ENCODE results near the gene WDR45B. TPM values are rescaled to one million over a fixed set of nuclear protein-coding genes. Genes with fewer than 3 reads are reported as not detected.

The WDR45B gene
- total RNA-seq, 1 donor from 2014 or later, result 74.1 TPM

- Mint-ChIP-seq H3K9me3 (ENCODE audit: unreplicated experiment) (no peaks in the 10 kb centered on the region), H3K4me3 (ENCODE audit: unreplicated experiment) (peak overlapping the region; percentile 3), H3K27me3 (ENCODE audit: unreplicated experiment) (peaks cover 5% of the 10 kb centered on the region), H3K36me3 (ENCODE audit: low read depth, unreplicated experiment) (peaks cover 7% of the 10 kb centered on the region), H3K4me1 (ENCODE audit: unreplicated experiment) (peaks cover 5% of the 10 kb centered on the region), H3K27ac (ENCODE audit: unreplicated experiment) (no peak overlapping the region)
- TF ChIP-seq CTCF (IDR thresholded peaks at IDR 0.05; ENCODE audit: unreplicated experiment), result no peak
- no peak for DNase-seq (ENCODE audit: low spot score)
These were observed 10.7 kb upstream of the WDR45B start for GRCh38 chr17:82658796-82659452.

DNA sequence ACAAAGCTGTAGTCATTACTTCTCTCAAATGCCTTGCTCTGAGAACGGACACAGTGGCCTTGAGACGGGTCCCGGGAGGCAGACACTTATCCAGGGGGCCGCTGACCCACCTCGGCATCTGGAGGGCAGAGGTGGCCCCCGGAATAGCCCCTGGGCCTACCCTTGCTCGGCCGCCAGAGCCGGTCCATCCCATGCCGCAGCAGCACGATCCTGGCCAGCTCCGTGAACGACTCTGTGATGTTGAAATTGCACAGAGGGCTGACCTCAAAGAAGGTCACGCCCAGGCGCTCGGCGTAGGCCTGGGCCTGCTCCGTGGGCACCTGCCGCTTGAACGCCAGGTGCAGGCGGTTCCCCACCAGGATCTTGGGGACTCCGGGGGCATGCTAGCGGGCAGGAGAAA, 10.1 kb upstream of the WDR45B start:
- Mint-ChIP-seq H3K27ac (ENCODE audit: unreplicated experiment) (no peak overlapping the region), H3K27me3 (ENCODE audit: unreplicated experiment) (peaks cover 5% of the 10 kb centered on the region), H3K4me1 (ENCODE audit: unreplicated experiment) (peaks cover 5% of the 10 kb centered on the region), H3K9me3 (ENCODE audit: unreplicated experiment) (no peaks in the 10 kb centered on the region), H3K36me3 (ENCODE audit: low read depth, unreplicated experiment) (peaks cover 7% of the 10 kb centered on the region), H3K4me3 (ENCODE audit: unreplicated experiment) (peak overlapping the region; percentile 3)
- no peak for DNase-seq (ENCODE audit: low spot score)
- TF ChIP-seq CTCF (IDR thresholded peaks at IDR 0.05; ENCODE audit: unreplicated experiment), result no peak

DNA sequence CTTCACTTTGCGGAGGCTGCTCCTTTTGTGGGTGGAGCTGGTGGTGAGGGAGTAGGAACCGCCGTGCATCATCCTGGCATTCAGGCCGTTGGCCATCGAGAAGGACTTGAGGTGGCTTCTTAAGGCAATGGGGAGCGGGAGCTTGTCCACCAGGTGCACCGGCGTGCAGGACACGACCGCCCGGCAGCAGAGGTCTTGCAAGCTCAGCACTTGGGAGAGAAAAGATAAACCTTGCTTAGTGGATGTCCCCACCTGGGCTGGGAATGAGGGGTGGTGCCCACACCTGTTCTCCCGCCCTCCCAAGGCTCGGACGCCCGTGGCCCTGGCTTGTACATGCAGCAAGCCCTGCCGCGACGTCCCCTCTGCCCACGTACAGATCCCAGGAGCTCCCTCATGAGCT, 9.7 kb upstream of the WDR45B start:
- Mint-ChIP-seq H3K36me3 (ENCODE audit: low read depth, unreplicated experiment) (peaks cover 7% of the 10 kb centered on the region), H3K9me3 (ENCODE audit: unreplicated experiment) (no peaks in the 10 kb centered on the region), H3K27ac (ENCODE audit: unreplicated experiment) (no peak overlapping the region), H3K4me3 (ENCODE audit: unreplicated experiment) (no peak overlapping the region), H3K4me1 (ENCODE audit: unreplicated experiment) (peaks cover 5% of the 10 kb centered on the region), H3K27me3 (ENCODE audit: unreplicated experiment) (peaks cover 5% of the 10 kb centered on the region)
- DNase-seq (ENCODE audit: low spot score), result no peak
- TF ChIP-seq CTCF (IDR thresholded peaks at IDR 0.05; ENCODE audit: unreplicated experiment), result no peak

DNA sequence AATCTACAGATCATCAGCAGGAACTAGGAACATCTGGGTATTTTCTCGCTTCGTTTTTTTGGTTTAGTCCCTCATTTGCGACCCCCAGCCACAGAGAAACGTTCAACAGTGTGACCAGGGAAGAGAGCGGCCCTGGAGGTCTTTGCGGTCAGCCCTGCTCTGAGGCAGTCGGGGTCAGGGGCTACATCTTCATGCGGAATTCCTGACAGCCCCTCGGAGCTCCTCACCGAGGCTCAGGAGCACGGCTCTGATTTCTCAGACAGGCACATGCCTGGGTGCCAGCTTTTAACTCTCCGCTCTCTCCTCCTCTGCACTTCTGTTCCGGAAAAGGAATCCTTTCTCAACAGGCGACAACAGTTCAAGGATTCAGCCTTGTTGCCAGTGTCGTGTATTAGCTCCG, 8.0 kb upstream of the WDR45B start:
- H3K4me1 Mint-ChIP-seq (ENCODE audit: unreplicated experiment), result peaks cover 5% of the 10 kb centered on the region

More for the DNA sequence above, 8.0 kb upstream of the WDR45B start:
- H3K9me3 Mint-ChIP-seq (ENCODE audit: unreplicated experiment), result no peaks in the 10 kb centered on the region
- peaks cover 7% of the 10 kb centered on the region for H3K36me3 Mint-ChIP-seq (ENCODE audit: low read depth, unreplicated experiment)
- no peak overlapping the region for H3K27ac Mint-ChIP-seq (ENCODE audit: unreplicated experiment)
- no peak for DNase-seq (ENCODE audit: low spot score)
- no peak for TF ChIP-seq CTCF (IDR thresholded peaks at IDR 0.05; ENCODE audit: unreplicated experiment)
- peaks cover 5% of the 10 kb centered on the region for H3K27me3 Mint-ChIP-seq (ENCODE audit: unreplicated experiment)
- no peak overlapping the region for H3K4me3 Mint-ChIP-seq (ENCODE audit: unreplicated experiment)

All from endothelial cell (in vitro differentiated cells).